HepG2 (cell line): ENCODE measurements around the gene ALG9. TPM values are rescaled to one million over a fixed set of nuclear protein-coding genes. Genes with fewer than 3 reads are reported as not detected.

Experiments
- DMAP1 ChIP-seq: IDR thresholded peaks from 2 replicates; pipeline ENCODE4 v1.6.1; 2016
- ELF3 ChIP-seq: IDR thresholded peaks from 2 replicates; pipeline ENCODE4 v1.6.1; 2016; ENCODE audit warnings: missing genetic modification reagents, missing compliant biosample characterization
- JUN ChIP-seq: sonication (generic); formaldehyde crosslinking; IDR thresholded peaks from 2 replicates; pipeline ENCODE4 v1.4.0; 2020; ENCODE audit warnings: mild to moderate bottlenecking, missing genetic modification reagents
- KLF13 ChIP-seq: sonication (generic); formaldehyde crosslinking; IDR thresholded peaks from 2 replicates; pipeline ENCODE4 v1.4.0; 2020; ENCODE audit warnings: mild to moderate bottlenecking, missing genetic modification reagents
- KLF16 ChIP-seq, 2 experiments: sonication (generic) in 1 of 2; formaldehyde crosslinking in 1 of 2; IDR thresholded peaks; 2 replicates each; pipeline versions ENCODE4 v1.6.1 to v1.8.0; 2016 to 2023; ENCODE audit warnings: missing genetic modification reagents in 2 of 2, missing compliant biosample characterization in 1 of 2
- NCOA2 ChIP-seq: sonication (generic); formaldehyde crosslinking; IDR thresholded peaks from 2 replicates; pipeline ENCODE4 v1.8.0; 2022; ENCODE audit warnings: inconsistent platforms
- NR2F1 ChIP-seq, 2 experiments: fragments of 450-650 bp in 1 of 2; formaldehyde crosslinking in 1 of 2; IDR thresholded peaks; 2 replicates each; pipeline versions ENCODE4 v1.5.0 to v1.6.1; 2016 to 2020; ENCODE audit warnings: mild to moderate bottlenecking in 1 of 2, missing compliant biosample characterization in 1 of 2, missing genetic modification reagents in 1 of 2, moderate library complexity in 1 of 2
- NR3C1 ChIP-seq: sonication (generic); formaldehyde crosslinking; IDR thresholded peaks from 2 replicates; pipeline ENCODE4 v1.4.0; 2020; ENCODE audit warnings: missing genetic modification reagents
- STAG1 ChIP-seq: sonication (generic); formaldehyde crosslinking; IDR thresholded peaks from 2 replicates; pipeline ENCODE4 v1.4.0; 2020; ENCODE audit warnings: missing genetic modification reagents
- ZNF232 ChIP-seq: sonication (generic); formaldehyde crosslinking; IDR thresholded peaks from 2 replicates; pipeline ENCODE4 v1.4.0; 2020; ENCODE audit warnings: missing genetic modification reagents, borderline replicate concordance
- ZNF3 ChIP-seq: IDR thresholded peaks from 2 replicates; pipeline ENCODE4 v1.7.0; 2017; ENCODE audit warnings: inconsistent platforms
- ZNF383 ChIP-seq: sonication (generic); formaldehyde crosslinking; IDR thresholded peaks from 2 replicates; pipeline ENCODE4 v1.4.0; 2020; ENCODE audit warnings: missing genetic modification reagents, mild to moderate bottlenecking, borderline replicate concordance
- ZSCAN25 ChIP-seq: sonication (generic); formaldehyde crosslinking; IDR thresholded peaks from 2 replicates; pipeline ENCODE4 v1.8.0; 2022; ENCODE audit warnings: mild to moderate bottlenecking, missing genetic modification reagents
- polyA plus RNA-seq, 8 experiments: library from polyadenylated mRNA; depleted of rRNA in 3 of 8; stranded (reverse) in 7 of 8; unstranded in 1 of 8; fragments of >200 nt; fragmentation: Illumina TruSeq in 4 of 8; extraction: Trizol in 4 of 8; gene quantifications; 2 replicates each; pipeline versions ENCODE4 v1.2.1 to v1.2.3, GENCODE V29; 2011 to 2016; ENCODE audit warnings: low read depth in 4 of 8, missing spikeins in 1 of 8, mixed read lengths in 1 of 8; ENCODE audit not compliant: insufficient read depth in 1 of 8
- total RNA-seq, 5 experiments: library from RNA; depleted of rRNA; stranded (reverse); fragments of >200 nt; fragmentation: Illumina TruSeq; extraction: Trizol; gene quantifications; 2 replicates each; pipeline ENCODE4 v1.2.3, GENCODE V29; 2016; ENCODE audit warnings: low read depth in 1 of 5
- TF ChIP-seq, protein P1 (sequence below): IDR thresholded peaks from 2 replicates; pipeline ENCODE4 v1.4.0; 2020; ENCODE audit warnings: mild to moderate bottlenecking, missing genetic modification reagents
- TF ChIP-seq, protein P2 (sequence below): conservative IDR thresholded peaks from 2 replicates; pipeline ENCODE4 v1.6.1; 2018; ENCODE audit warnings: missing genetic modification reagents
- TF ChIP-seq, protein P3 (sequence below), 2 experiments: sonication (generic) in 1 of 2; formaldehyde crosslinking in 1 of 2; IDR thresholded peaks; 2 replicates each; pipeline versions ENCODE4 v1.4.0 to v1.6.1; 2018 to 2020; ENCODE audit warnings: missing genetic modification reagents in 2 of 2, borderline replicate concordance in 1 of 2, low read depth in 1 of 2, mild to moderate bottlenecking in 1 of 2, missing biosample characterization in 1 of 2
- TF ChIP-seq, protein P4 (sequence below): sonication (generic); formaldehyde crosslinking; IDR thresholded peaks from 2 replicates; pipeline ENCODE4 v1.4.0; 2020; ENCODE audit warnings: missing genetic modification reagents, borderline replicate concordance
- TF ChIP-seq, protein P5 (sequence below): IDR thresholded peaks from 2 replicates; pipeline ENCODE4 v1.6.1; 2016; ENCODE audit warnings: low read depth

The ALG9 gene
- total and polyA plus RNA-seq, 2 of the 13 experiments (the other 11 are each of a cell fraction or from before 2014, with no cell fraction given) = 39.4 to 40.6 TPM

DNA sequence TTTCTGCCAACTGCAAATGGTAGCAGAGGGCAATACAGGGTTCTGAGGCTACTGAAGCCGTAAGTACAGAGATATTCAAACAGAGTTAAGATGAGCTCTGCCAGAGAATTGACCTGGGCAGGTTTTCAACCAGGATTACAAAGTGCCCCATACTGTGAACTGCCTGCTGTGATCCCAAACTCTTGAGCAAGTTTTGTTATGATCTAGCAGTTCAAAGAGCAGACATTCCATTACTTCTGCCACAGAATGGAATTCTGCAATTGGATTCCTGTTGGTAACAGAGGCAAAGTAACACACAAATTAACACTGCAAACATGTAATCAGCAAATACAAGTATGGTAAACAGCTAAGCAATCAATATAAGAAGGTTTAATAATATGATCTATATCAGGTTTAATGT, 31.2 kb downstream of the ALG9 start (continued):
- peak; percentile 38; the same call in 1 of the 2 replicates for TF ChIP-seq DMAP1 (CRISPR knock-in tag)
- TF ChIP-seq, protein P1, sequence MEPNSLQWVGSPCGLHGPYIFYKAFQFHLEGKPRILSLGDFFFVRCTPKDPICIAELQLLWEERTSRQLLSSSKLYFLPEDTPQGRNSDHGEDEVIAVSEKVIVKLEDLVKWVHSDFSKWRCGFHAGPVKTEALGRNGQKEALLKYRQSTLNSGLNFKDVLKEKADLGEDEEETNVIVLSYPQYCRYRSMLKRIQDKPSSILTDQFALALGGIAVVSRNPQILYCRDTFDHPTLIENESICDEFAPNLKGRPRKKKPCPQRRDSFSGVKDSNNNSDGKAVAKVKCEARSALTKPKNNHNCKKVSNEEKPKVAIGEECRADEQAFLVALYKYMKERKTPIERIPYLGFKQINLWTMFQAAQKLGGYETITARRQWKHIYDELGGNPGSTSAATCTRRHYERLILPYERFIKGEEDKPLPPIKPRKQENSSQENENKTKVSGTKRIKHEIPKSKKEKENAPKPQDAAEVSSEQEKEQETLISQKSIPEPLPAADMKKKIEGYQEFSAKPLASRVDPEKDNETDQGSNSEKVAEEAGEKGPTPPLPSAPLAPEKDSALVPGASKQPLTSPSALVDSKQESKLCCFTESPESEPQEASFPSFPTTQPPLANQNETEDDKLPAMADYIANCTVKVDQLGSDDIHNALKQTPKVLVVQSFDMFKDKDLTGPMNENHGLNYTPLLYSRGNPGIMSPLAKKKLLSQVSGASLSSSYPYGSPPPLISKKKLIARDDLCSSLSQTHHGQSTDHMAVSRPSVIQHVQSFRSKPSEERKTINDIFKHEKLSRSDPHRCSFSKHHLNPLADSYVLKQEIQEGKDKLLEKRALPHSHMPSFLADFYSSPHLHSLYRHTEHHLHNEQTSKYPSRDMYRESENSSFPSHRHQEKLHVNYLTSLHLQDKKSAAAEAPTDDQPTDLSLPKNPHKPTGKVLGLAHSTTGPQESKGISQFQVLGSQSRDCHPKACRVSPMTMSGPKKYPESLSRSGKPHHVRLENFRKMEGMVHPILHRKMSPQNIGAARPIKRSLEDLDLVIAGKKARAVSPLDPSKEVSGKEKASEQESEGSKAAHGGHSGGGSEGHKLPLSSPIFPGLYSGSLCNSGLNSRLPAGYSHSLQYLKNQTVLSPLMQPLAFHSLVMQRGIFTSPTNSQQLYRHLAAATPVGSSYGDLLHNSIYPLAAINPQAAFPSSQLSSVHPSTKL (CRISPR knock-in tag) = peak; percentile 94
- no peak for TF ChIP-seq KLF13 (CRISPR knock-in tag)
- TF ChIP-seq NR3C1 = no peak
- TF ChIP-seq ZNF3 = 0 out of 2 replicates have a peak, but pooled peaks have one; percentile 25
- TF ChIP-seq, protein P2, sequence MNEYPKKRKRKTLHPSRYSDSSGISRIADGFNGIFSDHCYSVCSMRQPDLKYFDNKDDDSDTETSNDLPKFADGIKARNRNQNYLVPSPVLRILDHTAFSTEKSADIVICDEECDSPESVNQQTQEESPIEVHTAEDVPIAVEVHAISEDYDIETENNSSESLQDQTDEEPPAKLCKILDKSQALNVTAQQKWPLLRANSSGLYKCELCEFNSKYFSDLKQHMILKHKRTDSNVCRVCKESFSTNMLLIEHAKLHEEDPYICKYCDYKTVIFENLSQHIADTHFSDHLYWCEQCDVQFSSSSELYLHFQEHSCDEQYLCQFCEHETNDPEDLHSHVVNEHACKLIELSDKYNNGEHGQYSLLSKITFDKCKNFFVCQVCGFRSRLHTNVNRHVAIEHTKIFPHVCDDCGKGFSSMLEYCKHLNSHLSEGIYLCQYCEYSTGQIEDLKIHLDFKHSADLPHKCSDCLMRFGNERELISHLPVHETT (CRISPR knock-in tag) = no peak
- peak; percentile 17; the same call in 1 of the 2 replicates for TF ChIP-seq STAG1
- TF ChIP-seq, protein P3, sequence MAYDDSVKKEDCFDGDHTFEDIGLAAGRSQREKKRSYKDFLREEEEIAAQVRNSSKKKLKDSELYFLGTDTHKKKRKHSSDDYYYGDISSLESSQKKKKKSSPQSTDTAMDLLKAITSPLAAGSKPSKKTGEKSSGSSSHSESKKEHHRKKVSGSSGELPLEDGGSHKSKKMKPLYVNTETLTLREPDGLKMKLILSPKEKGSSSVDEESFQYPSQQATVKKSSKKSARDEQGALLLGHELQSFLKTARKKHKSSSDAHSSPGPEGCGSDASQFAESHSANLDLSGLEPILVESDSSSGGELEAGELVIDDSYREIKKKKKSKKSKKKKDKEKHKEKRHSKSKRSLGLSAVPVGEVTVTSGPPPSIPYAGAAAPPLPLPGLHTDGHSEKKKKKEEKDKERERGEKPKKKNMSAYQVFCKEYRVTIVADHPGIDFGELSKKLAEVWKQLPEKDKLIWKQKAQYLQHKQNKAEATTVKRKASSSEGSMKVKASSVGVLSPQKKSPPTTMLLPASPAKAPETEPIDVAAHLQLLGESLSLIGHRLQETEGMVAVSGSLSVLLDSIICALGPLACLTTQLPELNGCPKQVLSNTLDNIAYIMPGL (CRISPR knock-in tag; IDR thresholded peaks at IDR 0.05; ENCODE audit: borderline replicate concordance in 1 of 2, low read depth in 1 of 2) = 0 out of 4 replicates have a peak, but pooled peaks of 1 of the 2 experiments have one; percentile 19
- TF ChIP-seq, protein P4, sequence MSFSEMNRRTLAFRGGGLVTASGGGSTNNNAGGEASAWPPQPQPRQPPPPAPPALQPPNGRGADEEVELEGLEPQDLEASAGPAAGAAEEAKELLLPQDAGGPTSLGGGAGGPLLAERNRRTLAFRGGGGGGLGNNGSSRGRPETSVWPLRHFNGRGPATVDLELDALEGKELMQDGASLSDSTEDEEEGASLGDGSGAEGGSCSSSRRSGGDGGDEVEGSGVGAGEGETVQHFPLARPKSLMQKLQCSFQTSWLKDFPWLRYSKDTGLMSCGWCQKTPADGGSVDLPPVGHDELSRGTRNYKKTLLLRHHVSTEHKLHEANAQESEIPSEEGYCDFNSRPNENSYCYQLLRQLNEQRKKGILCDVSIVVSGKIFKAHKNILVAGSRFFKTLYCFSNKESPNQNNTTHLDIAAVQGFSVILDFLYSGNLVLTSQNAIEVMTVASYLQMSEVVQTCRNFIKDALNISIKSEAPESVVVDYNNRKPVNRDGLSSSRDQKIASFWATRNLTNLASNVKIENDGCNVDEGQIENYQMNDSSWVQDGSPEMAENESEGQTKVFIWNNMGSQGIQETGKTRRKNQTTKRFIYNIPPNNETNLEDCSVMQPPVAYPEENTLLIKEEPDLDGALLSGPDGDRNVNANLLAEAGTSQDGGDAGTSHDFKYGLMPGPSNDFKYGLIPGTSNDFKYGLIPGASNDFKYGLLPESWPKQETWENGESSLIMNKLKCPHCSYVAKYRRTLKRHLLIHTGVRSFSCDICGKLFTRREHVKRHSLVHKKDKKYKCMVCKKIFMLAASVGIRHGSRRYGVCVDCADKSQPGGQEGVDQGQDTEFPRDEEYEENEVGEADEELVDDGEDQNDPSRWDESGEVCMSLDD (CRISPR knock-in tag) = no peak
- 0 out of 2 replicates have a peak, but pooled peaks have one; percentile 29 for TF ChIP-seq ELF3 (CRISPR knock-in tag)
- TF ChIP-seq NCOA2 = peak; percentile 78
- peak; percentile 59; the same call in 1 of the 2 replicates for TF ChIP-seq ZSCAN25 (CRISPR knock-in tag)
- no peak for TF ChIP-seq ZNF383 (CRISPR knock-in tag)
- no peak for TF ChIP-seq JUN (CRISPR knock-in tag)
- peak in 1 of 2 experiments; percentile 22; a peak in 2 of 4 replicates for TF ChIP-seq NR2F1 (CRISPR knock-in tag; IDR thresholded peaks at IDR 0.05)
- TF ChIP-seq, protein P5, sequence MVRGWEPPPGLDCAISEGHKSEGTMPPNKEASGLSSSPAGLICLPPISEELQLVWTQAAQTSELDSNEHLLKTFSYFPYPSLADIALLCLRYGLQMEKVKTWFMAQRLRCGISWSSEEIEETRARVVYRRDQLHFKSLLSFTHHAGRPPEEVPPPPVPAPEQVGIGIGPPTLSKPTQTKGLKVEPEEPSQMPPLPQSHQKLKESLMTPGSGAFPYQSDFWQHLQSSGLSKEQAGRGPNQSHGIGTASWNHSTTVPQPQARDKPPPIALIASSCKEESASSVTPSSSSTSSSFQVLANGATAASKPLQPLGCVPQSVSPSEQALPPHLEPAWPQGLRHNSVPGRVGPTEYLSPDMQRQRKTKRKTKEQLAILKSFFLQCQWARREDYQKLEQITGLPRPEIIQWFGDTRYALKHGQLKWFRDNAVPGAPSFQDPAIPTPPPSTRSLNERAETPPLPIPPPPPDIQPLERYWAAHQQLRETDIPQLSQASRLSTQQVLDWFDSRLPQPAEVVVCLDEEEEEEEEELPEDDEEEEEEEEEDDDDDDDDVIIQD = peak; percentile 22; the same call in 1 of the 2 replicates
- TF ChIP-seq ZNF232 = no peak
- peak in 1 of 2 experiments; percentile 34; a peak in 1 of 4 replicates for TF ChIP-seq KLF16 (CRISPR knock-in tag; IDR thresholded peaks at IDR 0.05)
